ENCODE data around the gene TDRD12. TPM values are rescaled to one million over a fixed set of nuclear protein-coding genes. Genes with fewer than 3 reads are reported as not detected.

Gene TDRD12
- total and polyA plus RNA-seq, 4 donors = 0.40 to 0.93 (median 0.67) TPM

- Histone ChIP-seq H3K27me3 (ENCODE audit: control insufficient read depth, insufficient read depth, low read length) (no peaks in the 10 kb centered on the region), H3K36me3 (ENCODE audit: control insufficient read depth, insufficient read depth, low read length) (peaks cover 41% of the 10 kb centered on the region), H3K9me3 (ENCODE audit: control insufficient read depth, insufficient read depth, low read length) (no peaks in the 10 kb centered on the region), H3K4me1 (ENCODE audit: control insufficient read depth, insufficient read depth, low read length) (peaks cover 3% of the 10 kb centered on the region), H3K4me3 (ENCODE audit: low read depth, low read length) (no peak overlapping the region), H3K27ac (ENCODE audit: low read depth, low read length) (no peak overlapping the region)
- DNase-seq (ENCODE audit: low read depth in 4 of 6, low spot score in 6 of 6) = no peak
- WGBS (ENCODE audit: insufficient coverage) = 74% methylated on average over 2 of the region's 7 CpGs
These were observed 155.9 kb downstream of the TDRD12 start for GRCh38 chr19:32875428-32875827.

- H3K27ac ChIP-seq (ENCODE audit: low read depth, low read length) = no peak overlapping the region
- WGBS (ENCODE audit: insufficient coverage) = 88% methylated on average over 8 of the region's 9 CpGs
- no peak for DNase-seq (ENCODE audit: low read depth in 4 of 6, low spot score in 6 of 6)
- peaks cover 44% of the 10 kb centered on the region for H3K36me3 ChIP-seq (ENCODE audit: control insufficient read depth, insufficient read depth, low read length)
- no peak overlapping the region for H3K4me3 ChIP-seq (ENCODE audit: low read depth, low read length)
- no peaks in the 10 kb centered on the region for H3K4me1 ChIP-seq (ENCODE audit: control insufficient read depth, insufficient read depth, low read length)
- H3K9me3 ChIP-seq (ENCODE audit: control insufficient read depth, insufficient read depth, low read length) = no peaks in the 10 kb centered on the region
- H3K27me3 ChIP-seq (ENCODE audit: control insufficient read depth, insufficient read depth, low read length) = no peaks in the 10 kb centered on the region
These were observed 156.8 kb downstream of the TDRD12 start for GRCh38 chr19:32876236-32876918.

- peak in 3 of 6 donors; percentile 5 to 35 (median 11) for DNase-seq (ENCODE audit: low read depth in 4 of 6, low spot score in 6 of 6)
- Histone ChIP-seq H3K27me3 (ENCODE audit: control insufficient read depth, insufficient read depth, low read length) (no peaks in the 10 kb centered on the region), H3K4me3 (ENCODE audit: low read depth, low read length) (no peak overlapping the region), H3K4me1 (ENCODE audit: control insufficient read depth, insufficient read depth, low read length) (no peaks in the 10 kb centered on the region), H3K27ac (ENCODE audit: low read depth, low read length) (no peak overlapping the region), H3K36me3 (ENCODE audit: control insufficient read depth, insufficient read depth, low read length) (peaks cover 50% of the 10 kb centered on the region), H3K9me3 (ENCODE audit: control insufficient read depth, insufficient read depth, low read length) (no peaks in the 10 kb centered on the region)
- WGBS (ENCODE audit: insufficient coverage) = 53% methylated on average over 10 of the region's 12 CpGs
These were observed 157.3 kb downstream of the TDRD12 start for GRCh38 chr19:32876919-32877285.

Small RNAs within 50 kb of the gene (small RNA-seq; reads per million reads assigned to genes)
- not detected for gene RN7SKP22 (ENCODE audit: low replicate concordance)

Other genes with a start within 250 kb of the TDRD12 start
- 100 to 1,000 TPM in 1 of 2 donors, 10 to 100 TPM in 1; 31.1 to 118 TPM for gene PDCD5, start 138.6 kb upstream of the TDRD12 start, total RNA-seq
- 100 to 1,000 TPM; 147 to 154 TPM for gene PDCD5, start 138.6 kb upstream of the TDRD12 start, polyA plus RNA-seq (ENCODE audit: insufficient read length in 2 of 2)
- gene ANKRD27, start 44.6 kb upstream of the TDRD12 start, total RNA-seq = 10 to 100 TPM; 19.0 to 20.7 TPM
- gene ANKRD27, start 44.6 kb upstream of the TDRD12 start, polyA plus RNA-seq (ENCODE audit: insufficient read length in 2 of 2) = 10 to 100 TPM; 13.8 to 16.8 TPM
- 1 to 10 TPM in 1 of 2 donors, under 1 TPM in 1; 0.50 to 2.3 TPM for gene RGS9BP, start 43.9 kb upstream of the TDRD12 start, total RNA-seq
- gene RGS9BP, start 43.9 kb upstream of the TDRD12 start, polyA plus RNA-seq (ENCODE audit: insufficient read length in 2 of 2) = under 1 TPM; 0.29 to 0.35 TPM
- gene NUDT19, start 27.9 kb upstream of the TDRD12 start, total RNA-seq = 1 to 10 TPM; 5.9 to 7.7 TPM
- gene NUDT19, start 27.9 kb upstream of the TDRD12 start, polyA plus RNA-seq (ENCODE audit: insufficient read length in 2 of 2) = 1 to 10 TPM; 7.8 to 8.3 TPM
- gene SLC7A9, start 150.0 kb downstream of the TDRD12 start, total RNA-seq = 1 to 10 TPM in 1 of 2 donors, under 1 TPM in 1; 0.50 to 1.7 TPM
- 1 to 10 TPM; 1.4 to 3.4 TPM for gene SLC7A9, start 150.0 kb downstream of the TDRD12 start, polyA plus RNA-seq (ENCODE audit: insufficient read length in 2 of 2)

All from spinal cord (tissue), 10 donors.